Esophagus (tissue), 2 donors: ENCODE results near the gene DLL4. TPM values are rescaled to one million over a fixed set of nuclear protein-coding genes. Genes with fewer than 3 reads are reported as not detected.

Experiments used
- H3K27ac ChIP-seq, 2 donors: one replicate each; pipeline ENCODE4 v1.5.1; 2013; ENCODE audit warnings: low read depth in 2 of 2, mild to moderate bottlenecking in 2 of 2, inconsistent platforms in 1 of 2, low read length in 1 of 2, moderate library complexity in 1 of 2
- H3K27me3 ChIP-seq, 2 donors: one replicate each; pipeline ENCODE4 v1.6.1; 2013; ENCODE audit warnings: low read length in 2 of 2, control low read depth in 1 of 2, mild to moderate bottlenecking in 1 of 2; ENCODE audit not compliant: insufficient read depth in 2 of 2, control insufficient read depth in 1 of 2
- H3K36me3 ChIP-seq, 2 donors: one replicate each; pipeline ENCODE4 v1.6.1; 2013; ENCODE audit warnings: low read length in 1 of 2; ENCODE audit not compliant: control insufficient read depth in 2 of 2, insufficient read depth in 2 of 2
- H3K4me1 ChIP-seq, 2 donors: one replicate each; pipeline ENCODE4 v1.6.1; 2013; ENCODE audit warnings: low read length in 1 of 2; ENCODE audit not compliant: control insufficient read depth in 2 of 2, insufficient read depth in 2 of 2
- H3K4me3 ChIP-seq, 2 donors: one replicate each; pipeline ENCODE4 v1.5.1; 2013; ENCODE audit warnings: low read length in 2 of 2, mild to moderate bottlenecking in 2 of 2, low read depth in 1 of 2, moderate library complexity in 1 of 2
- H3K9me3 ChIP-seq, 2 donors: one replicate each; pipeline ENCODE4 v1.6.1; 2013; ENCODE audit warnings: mild to moderate bottlenecking in 2 of 2, low read depth in 1 of 2, low read length in 1 of 2, moderate library complexity in 1 of 2; ENCODE audit not compliant: control insufficient read depth in 2 of 2, insufficient read depth in 1 of 2
- WGBS, 2 donors: extraction: QIAGEN DNeasy Blood & Tissue Kit; methylation state at CpG; one replicate each; pipeline ENCODE4 v1.1.7; 2013; 5-methylcytosine and 5-hydroxymethylcytosine counted together
- polyA plus RNA-seq, 2 donors: library from polyadenylated mRNA; stranded (reverse); fragments of 200-250 nt; gene quantifications; one replicate each; pipeline ENCODE4 v1.2.3, GENCODE V29; 2013
- donor health status: healthy with polysubstance abuse.
- donor health status: Bipolar disorder and iron deficiency.

DLL4 gene
- polyA plus RNA-seq, 2 donors = 1.8 to 1.9 TPM

- no peaks in the 10 kb centered on the region for H3K9me3 ChIP-seq
- H3K36me3 ChIP-seq = peaks cover 4 to 21% of the 10 kb centered on the region in 2 donors
- H3K27ac ChIP-seq = peak overlapping the region; percentile 86 to 88
- no peaks in the 10 kb centered on the region for H3K27me3 ChIP-seq
- WGBS, 2 donors = 3 to 4% methylated on average over 29 to 36 of the region's 36 CpGs
- H3K4me1 ChIP-seq = peaks cover 0 to 35% of the 10 kb centered on the region in 2 donors
- H3K4me3 ChIP-seq = peak overlapping the region; percentile 34 to 49
These were observed 22.8 kb upstream of the DLL4 start for GRCh38 chr15:40906091-40906990.

GRCh38 chr15:40906991-40907802 lies 21.9 kb upstream of the DLL4 start:
- H3K27me3 ChIP-seq = no peaks in the 10 kb centered on the region
- peaks cover 0 to 35% of the 10 kb centered on the region in 2 donors for H3K4me1 ChIP-seq
- peak overlapping the region; percentile 34 to 49 for H3K4me3 ChIP-seq
- 14 to 20% methylated on average over 19 to 22 of the region's 22 CpGs for WGBS, 2 donors
- H3K9me3 ChIP-seq = no peaks in the 10 kb centered on the region
- peak overlapping the region; percentile 86 to 88 for H3K27ac ChIP-seq
- H3K36me3 ChIP-seq = peaks cover 4 to 21% of the 10 kb centered on the region in 2 donors

GRCh38 chr15:40908095-40908494 lies 21.0 kb upstream of the DLL4 start:
- WGBS, 2 donors = 76 to 91% methylated on average over 7 of the region's 7 CpGs
- peaks cover 0 to 32% of the 10 kb centered on the region in 2 donors for H3K4me1 ChIP-seq

GRCh38 chr15:40909662-40910630 lies 19.2 kb upstream of the DLL4 start:
- peak overlapping the region in 1 of 2 donors; percentile 36 for H3K27ac ChIP-seq
- peaks cover 0 to 24% of the 10 kb centered on the region in 2 donors for H3K4me1 ChIP-seq

More at GRCh38 chr15:40908095-40908494, 21.0 kb upstream of the DLL4 start:
- H3K36me3 ChIP-seq = peaks cover 0 to 13% of the 10 kb centered on the region in 2 donors
- no peak overlapping the region for H3K27ac ChIP-seq
- no peaks in the 10 kb centered on the region for H3K27me3 ChIP-seq
- H3K9me3 ChIP-seq = no peaks in the 10 kb centered on the region
- H3K4me3 ChIP-seq = no peak overlapping the region

GRCh38 chr15:40911141-40911540 lies 18.0 kb upstream of the DLL4 start:
- Histone ChIP-seq H3K9me3 (no peaks in the 10 kb centered on the region), H3K4me1 (peaks cover 0 to 22% of the 10 kb centered on the region in 2 donors), H3K27me3 (no peaks in the 10 kb centered on the region), H3K4me3 (no peak overlapping the region), H3K27ac (no peak overlapping the region), H3K36me3 (no peaks in the 10 kb centered on the region)
- WGBS, 2 donors = 53 to 66% methylated on average over 7 of the region's 7 CpGs

More at GRCh38 chr15:40909662-40910630, 19.2 kb upstream of the DLL4 start:
- no peaks in the 10 kb centered on the region for H3K27me3 ChIP-seq
- WGBS, 2 donors = 66 to 70% methylated on average over 17 of the region's 17 CpGs
- H3K4me3 ChIP-seq = no peak overlapping the region
- H3K9me3 ChIP-seq = no peaks in the 10 kb centered on the region
- peaks cover 0 to under 1% of the 10 kb centered on the region in 2 donors for H3K36me3 ChIP-seq

GRCh38 chr15:40911693-40912092 lies 17.4 kb upstream of the DLL4 start:
- Histone ChIP-seq H3K27ac (no peak overlapping the region), H3K4me1 (peaks cover 0 to 19% of the 10 kb centered on the region in 2 donors), H3K9me3 (no peaks in the 10 kb centered on the region), H3K4me3 (no peak overlapping the region), H3K27me3 (no peaks in the 10 kb centered on the region), H3K36me3 (no peaks in the 10 kb centered on the region)
- 73 to 75% methylated on average over 2 of the region's 2 CpGs for WGBS, 2 donors

- no peaks in the 10 kb centered on the region for H3K36me3 ChIP-seq
- H3K4me3 ChIP-seq = no peak overlapping the region
- 65 to 72% methylated on average over 6 of the region's 6 CpGs for WGBS, 2 donors
- no peaks in the 10 kb centered on the region for H3K9me3 ChIP-seq
- H3K27me3 ChIP-seq = no peaks in the 10 kb centered on the region
- peaks cover 0 to 11% of the 10 kb centered on the region in 2 donors for H3K4me1 ChIP-seq
- no peak overlapping the region for H3K27ac ChIP-seq
These were observed 16.7 kb upstream of the DLL4 start for GRCh38 chr15:40912478-40912877.

- no peaks in the 10 kb centered on the region for H3K27me3 ChIP-seq
- H3K36me3 ChIP-seq = no peaks in the 10 kb centered on the region
- H3K4me1 ChIP-seq = peaks cover 0 to 9% of the 10 kb centered on the region in 2 donors
- no peak overlapping the region for H3K27ac ChIP-seq
- H3K4me3 ChIP-seq = no peak overlapping the region
- H3K9me3 ChIP-seq = no peaks in the 10 kb centered on the region
- 95% methylated on average over 12 of the region's 12 CpGs for WGBS, 2 donors
These were observed 15.1 kb upstream of the DLL4 start for GRCh38 chr15:40914013-40914412.
